Rectal smooth muscle tissue (tissue), 1 donor: Measurements from ENCODE around the gene CDH9.

Source experiments
- H3K27ac ChIP-seq: one replicate; pipeline ENCODE4 v1.7.0; 2013; ENCODE audit warnings: low read depth, low read length, inconsistent platforms
- H3K27me3 ChIP-seq: one replicate; pipeline ENCODE4 v1.7.0; 2013; ENCODE audit warnings: low read length; ENCODE audit not compliant: control insufficient read depth, insufficient read depth
- H3K36me3 ChIP-seq: one replicate; pipeline ENCODE4 v1.7.0; 2013; ENCODE audit warnings: low read length; ENCODE audit not compliant: control insufficient read depth, insufficient read depth
- H3K4me1 ChIP-seq: one replicate; pipeline ENCODE4 v1.7.0; 2013; ENCODE audit warnings: low read length; ENCODE audit not compliant: control insufficient read depth, insufficient read depth
- H3K4me3 ChIP-seq: one replicate; pipeline ENCODE4 v1.7.0; 2013; ENCODE audit warnings: low read length
- H3K9ac ChIP-seq: one replicate; pipeline ENCODE4 v1.7.0; 2013; ENCODE audit warnings: low read length

Gene CDH9

GRCh38 chr5:27015758-27016157 lies 22.6 kb downstream of the CDH9 start:
- Histone ChIP-seq H3K4me1 (no peaks in the 10 kb centered on the region), H3K9ac (no peak overlapping the region), H3K27me3 (no peaks in the 10 kb centered on the region), H3K27ac (no peak overlapping the region), H3K4me3 (no peak overlapping the region), H3K36me3 (no peaks in the 10 kb centered on the region)

- no peak overlapping the region for H3K4me3 ChIP-seq
- H3K4me1 ChIP-seq: no peaks in the 10 kb centered on the region
- H3K27ac ChIP-seq: no peak overlapping the region
- no peak overlapping the region for H3K9ac ChIP-seq
- H3K36me3 ChIP-seq: no peaks in the 10 kb centered on the region
- H3K27me3 ChIP-seq: no peaks in the 10 kb centered on the region
Measured at GRCh38 chr5:27011274-27011673, 27.1 kb downstream of the CDH9 start.

DNA sequence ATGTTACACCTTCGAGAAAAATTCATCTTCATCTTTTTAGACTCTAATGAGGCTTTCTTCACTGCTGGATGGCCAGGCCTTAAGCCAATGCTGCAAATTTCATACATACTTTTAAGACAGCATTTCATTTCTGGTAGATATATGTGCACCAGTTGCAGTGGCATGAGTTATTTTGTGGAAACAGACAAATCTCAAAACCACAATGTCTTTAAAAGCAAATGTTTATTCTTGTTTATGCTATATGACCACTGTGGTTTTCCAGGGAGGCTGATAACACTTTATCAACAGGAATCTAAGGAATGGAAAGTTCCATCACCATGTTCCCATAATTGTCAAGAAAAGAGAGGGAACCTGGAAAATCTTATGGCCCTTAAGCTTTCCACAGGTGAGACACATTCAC lies 27.7 kb downstream of the CDH9 start:
- Histone ChIP-seq H3K27ac (no peak overlapping the region), H3K9ac (no peak overlapping the region), H3K4me1 (no peaks in the 10 kb centered on the region), H3K36me3 (no peaks in the 10 kb centered on the region), H3K4me3 (no peak overlapping the region), H3K27me3 (no peaks in the 10 kb centered on the region)

DNA sequence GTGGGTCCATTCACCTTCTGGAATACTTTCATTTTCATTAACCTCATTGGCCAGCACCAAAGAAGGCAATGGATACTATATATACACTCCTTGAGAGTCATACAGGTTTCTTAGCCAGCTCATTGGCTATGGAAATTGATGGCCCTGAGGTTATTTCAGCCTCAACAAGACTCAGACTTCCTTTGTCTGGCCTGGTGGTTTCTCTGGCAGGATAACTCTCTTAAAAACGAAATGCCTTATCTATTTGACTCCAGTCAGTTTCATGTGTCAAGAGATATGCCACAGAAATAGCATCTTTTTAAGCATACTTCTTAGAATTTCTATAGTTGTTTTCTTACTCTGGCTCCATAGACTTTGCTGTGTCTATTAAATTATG lies 28.9 kb downstream of the CDH9 start:
- Histone ChIP-seq H3K36me3 (no peaks in the 10 kb centered on the region), H3K27me3 (no peaks in the 10 kb centered on the region), H3K27ac (no peak overlapping the region), H3K9ac (no peak overlapping the region), H3K4me1 (no peaks in the 10 kb centered on the region), H3K4me3 (no peak overlapping the region)

DNA sequence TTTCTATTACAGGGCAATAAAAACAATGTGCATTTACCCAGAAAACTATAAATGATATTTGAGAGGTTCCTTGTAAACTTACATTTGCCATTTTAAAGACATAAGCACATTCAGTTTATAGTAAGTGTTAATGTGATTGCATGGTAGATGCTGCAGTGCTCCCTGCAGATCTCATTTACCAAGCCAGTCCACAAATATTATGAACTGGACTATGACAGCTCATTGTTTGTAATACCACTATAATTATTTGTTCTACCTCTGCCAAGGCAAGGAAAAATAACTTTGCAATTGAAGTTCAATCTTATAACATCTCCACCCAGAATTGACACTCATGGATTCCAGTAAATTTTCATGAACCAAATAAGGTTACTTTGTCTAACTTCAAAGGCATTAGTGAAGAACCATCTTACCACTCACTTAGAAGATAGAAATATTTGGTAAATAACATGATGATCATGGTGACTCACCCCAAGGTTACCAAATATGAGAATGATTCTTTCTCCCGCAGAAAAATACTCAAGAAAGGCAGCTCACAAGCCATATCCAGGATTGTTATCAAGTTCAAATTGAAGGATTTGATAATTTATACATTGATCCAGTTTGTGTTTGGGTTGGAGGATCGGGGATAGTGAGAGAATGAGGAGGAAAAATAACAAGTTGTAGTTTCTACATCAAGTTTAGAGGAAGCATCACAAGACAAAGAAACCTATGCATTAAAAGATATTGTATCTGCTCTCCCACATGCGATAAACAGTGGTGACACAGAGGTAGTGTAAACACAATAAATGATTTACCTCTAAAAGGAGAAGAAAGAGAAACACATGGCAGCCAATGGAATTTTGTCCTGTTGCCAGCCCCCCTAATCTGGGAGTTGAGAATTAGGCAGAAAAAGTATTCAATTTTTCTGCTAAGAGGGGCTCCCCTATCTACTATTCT lies 29.5 kb downstream of the CDH9 start:
- Histone ChIP-seq H3K9ac (no peak overlapping the region), H3K4me3 (no peak overlapping the region), H3K4me1 (no peaks in the 10 kb centered on the region), H3K36me3 (no peaks in the 10 kb centered on the region), H3K27me3 (no peaks in the 10 kb centered on the region), H3K27ac (no peak overlapping the region)

- H3K4me1 ChIP-seq: no peaks in the 10 kb centered on the region
- no peak overlapping the region for H3K4me3 ChIP-seq
- no peak overlapping the region for H3K9ac ChIP-seq
- H3K27me3 ChIP-seq: no peaks in the 10 kb centered on the region
- no peaks in the 10 kb centered on the region for H3K36me3 ChIP-seq
- no peak overlapping the region for H3K27ac ChIP-seq
Measured at GRCh38 chr5:27007121-27007520, 31.3 kb downstream of the CDH9 start.

- no peak overlapping the region for H3K4me3 ChIP-seq
- H3K36me3 ChIP-seq: no peaks in the 10 kb centered on the region
- no peaks in the 10 kb centered on the region for H3K4me1 ChIP-seq
- H3K27ac ChIP-seq: no peak overlapping the region
- no peaks in the 10 kb centered on the region for H3K27me3 ChIP-seq
- H3K9ac ChIP-seq: no peak overlapping the region
Measured at GRCh38 chr5:26986985-26987384, 51.4 kb downstream of the CDH9 start.

DNA sequence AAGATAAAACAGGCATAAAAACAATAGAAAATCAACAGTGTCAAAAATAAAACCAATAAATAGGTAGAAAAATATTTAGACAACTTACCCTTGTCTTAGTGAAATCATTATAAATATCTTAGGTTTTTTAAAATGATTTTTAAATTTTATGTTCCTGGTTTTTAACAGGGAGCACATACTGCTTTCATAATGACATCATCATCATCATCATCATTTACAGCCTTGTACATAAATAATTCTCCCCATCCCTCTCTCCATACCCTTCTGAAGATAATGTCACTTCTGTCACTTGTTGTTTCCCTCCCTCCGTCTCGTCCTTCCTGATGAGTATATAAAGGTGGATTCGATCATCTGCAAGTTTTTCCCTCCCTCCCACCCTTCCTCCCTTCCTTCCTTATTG lies 56.6 kb downstream of the CDH9 start:
- Histone ChIP-seq H3K4me1 (no peaks in the 10 kb centered on the region), H3K27me3 (no peaks in the 10 kb centered on the region), H3K9ac (no peak overlapping the region), H3K27ac (no peak overlapping the region), H3K4me3 (no peak overlapping the region), H3K36me3 (no peaks in the 10 kb centered on the region)

- Histone ChIP-seq H3K27me3 (no peaks in the 10 kb centered on the region), H3K4me1 (no peaks in the 10 kb centered on the region), H3K4me3 (no peak overlapping the region), H3K27ac (no peak overlapping the region), H3K36me3 (no peaks in the 10 kb centered on the region), H3K9ac (no peak overlapping the region)
Measured at GRCh38 chr5:26959290-26959689, 79.1 kb downstream of the CDH9 start.

DNA sequence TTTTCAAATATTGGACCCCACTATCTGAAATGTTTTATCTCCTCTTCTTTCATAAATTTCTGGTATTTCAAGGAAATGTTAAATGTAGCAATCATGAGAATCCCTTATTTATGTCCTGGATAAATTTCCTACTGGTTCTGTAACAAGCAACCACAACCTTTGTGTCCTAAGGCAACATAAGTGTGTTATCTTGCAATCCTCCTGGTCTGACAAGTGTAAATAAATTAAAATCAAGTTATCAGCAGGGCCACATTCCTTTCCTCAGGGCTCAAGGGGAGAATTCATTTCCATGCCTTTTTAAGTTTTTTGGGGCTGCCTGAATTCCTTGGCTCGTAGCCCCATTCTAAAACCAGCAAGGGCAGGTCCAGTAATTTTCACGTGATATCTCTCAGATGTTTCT lies 83.2 kb downstream of the CDH9 start:
- no peaks in the 10 kb centered on the region for H3K36me3 ChIP-seq
- no peaks in the 10 kb centered on the region for H3K4me1 ChIP-seq
- H3K9ac ChIP-seq: no peak overlapping the region
- H3K4me3 ChIP-seq: no peak overlapping the region
- H3K27ac ChIP-seq: no peak overlapping the region
- no peaks in the 10 kb centered on the region for H3K27me3 ChIP-seq

DNA sequence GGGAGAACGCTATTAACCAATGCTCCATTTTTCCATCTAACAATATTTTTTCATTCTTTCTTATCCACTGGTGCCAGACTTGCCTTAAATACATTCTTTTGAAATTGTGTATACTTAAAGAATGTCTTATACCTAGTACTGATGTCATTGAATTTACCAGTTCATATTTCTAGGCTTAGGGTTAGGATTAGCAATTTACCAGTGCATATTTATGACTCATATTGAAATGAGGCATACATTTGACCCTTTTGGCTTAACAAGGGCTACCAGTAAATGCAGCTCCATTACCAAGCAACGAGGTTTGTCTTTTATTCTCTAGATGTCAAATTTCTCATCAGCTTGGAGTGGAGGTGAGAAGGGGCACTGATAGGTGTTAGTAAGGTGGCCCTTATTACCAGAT lies 89.5 kb downstream of the CDH9 start:
- Histone ChIP-seq H3K4me3 (no peak overlapping the region), H3K27me3 (no peaks in the 10 kb centered on the region), H3K9ac (no peak overlapping the region), H3K36me3 (no peaks in the 10 kb centered on the region), H3K27ac (no peak overlapping the region), H3K4me1 (no peaks in the 10 kb centered on the region)

DNA sequence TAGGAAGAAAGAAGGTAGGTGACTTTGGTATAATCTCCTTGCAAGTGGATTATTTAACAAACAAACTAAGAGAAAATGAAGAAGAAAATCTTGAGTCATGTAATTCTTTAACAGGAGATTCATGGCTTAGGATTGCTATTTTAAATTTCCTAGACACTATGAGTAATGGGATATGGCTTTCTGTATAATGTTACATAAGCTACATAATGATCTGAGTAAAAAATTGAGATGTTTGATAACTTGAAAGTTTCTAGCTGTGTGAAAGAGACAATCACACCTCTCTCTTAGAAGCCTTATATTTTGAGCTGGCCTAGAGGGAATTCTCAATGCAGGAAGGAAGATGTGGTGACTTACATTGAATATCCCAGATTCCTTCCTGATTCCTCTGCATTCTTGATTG lies 92.5 kb downstream of the CDH9 start:
- no peaks in the 10 kb centered on the region for H3K27me3 ChIP-seq
- H3K27ac ChIP-seq: no peak overlapping the region
- no peak overlapping the region for H3K9ac ChIP-seq

GRCh38 chr5:26942481-26942880 lies 95.9 kb downstream of the CDH9 start:
- no peaks in the 10 kb centered on the region for H3K36me3 ChIP-seq

More for the DNA sequence above, 92.5 kb downstream of the CDH9 start:
- Histone ChIP-seq H3K4me1 (no peaks in the 10 kb centered on the region), H3K36me3 (no peaks in the 10 kb centered on the region), H3K4me3 (no peak overlapping the region)

More at GRCh38 chr5:26942481-26942880, 95.9 kb downstream of the CDH9 start:
- H3K27me3 ChIP-seq: no peaks in the 10 kb centered on the region
- no peak overlapping the region for H3K4me3 ChIP-seq
- no peaks in the 10 kb centered on the region for H3K4me1 ChIP-seq
- H3K9ac ChIP-seq: no peak overlapping the region
- H3K27ac ChIP-seq: no peak overlapping the region
